Neural cell (in vitro differentiated cells): ENCODE results near the gene CELSR2. TPM values are rescaled to one million over a fixed set of nuclear protein-coding genes. Genes with fewer than 3 reads are reported as not detected.

ENCODE experiments used
- H2AFZ ChIP-seq: fragments of 200-600, 300-800 bp; sonication (generic), shearing (Covaris generic); 2 replicates; pipeline ENCODE4 v1.6.0; 2014; ENCODE audit warnings: low read depth, mild to moderate bottlenecking, antibody characterized with exemption, low read length, moderate library complexity
- H3F3A ChIP-seq: fragments of 200-600 bp; shearing (Covaris generic); 2 replicates; pipeline ENCODE4 v1.6.1; 2016; ENCODE audit warnings: mild to moderate bottlenecking, moderate library complexity, mixed read lengths, antibody characterized with exemption, low read length; ENCODE audit not compliant: insufficient read depth, poor library complexity, severe bottlenecking
- H3K27ac ChIP-seq: fragments of 200-600, 300-800 bp; sonication (generic), shearing (Covaris generic); 2 replicates; pipeline ENCODE4 v1.5.1; 2014; ENCODE audit warnings: mild to moderate bottlenecking, low read length, moderate library complexity
- H3K27me3 ChIP-seq: fragments of 300-800, 200-600 bp; sonication (generic), shearing (Covaris generic); 2 replicates; pipeline ENCODE4 v1.6.0; 2014; ENCODE audit warnings: mild to moderate bottlenecking, low read depth, low read length, moderate library complexity; ENCODE audit not compliant: insufficient read depth
- H3K36me3 ChIP-seq: fragments of 300-800, 200-600 bp; sonication (generic), shearing (Covaris generic); 2 replicates; pipeline ENCODE4 v1.5.1; 2014; ENCODE audit warnings: mild to moderate bottlenecking, antibody characterized with exemption, low read length, moderate library complexity; ENCODE audit not compliant: insufficient read depth
- H3K4me2 ChIP-seq: fragments of 300-800, 200-600 bp; sonication (generic), shearing (Covaris generic); 2 replicates; pipeline ENCODE4 v1.6.0; 2014; ENCODE audit warnings: mild to moderate bottlenecking, low read length
- H3K4me3 ChIP-seq: fragments of 300-800, 200-600 bp; sonication (generic), shearing (Covaris generic); 2 replicates; pipeline ENCODE4 v1.5.1; 2014; ENCODE audit warnings: mild to moderate bottlenecking, low read length, moderate library complexity
- H3K79me2 ChIP-seq: fragments of 200-600 bp; shearing (Covaris generic); replicated peaks from 2 replicates; pipeline ENCODE4 v1.6.0; 2014; ENCODE audit warnings: mild to moderate bottlenecking, low read length, moderate library complexity; ENCODE audit not compliant: insufficient read depth
- H3K9ac ChIP-seq: fragments of 300-800, 200-600 bp; sonication (generic), shearing (Covaris generic); 2 replicates; pipeline ENCODE4 v1.6.1; 2016; ENCODE audit warnings: mild to moderate bottlenecking, low read length, mixed read lengths
- H3K9me2 ChIP-seq: fragments of 200-600 bp; shearing (Covaris generic); 2 replicates; pipeline ENCODE4 v1.6.1; 2016; ENCODE audit warnings: mild to moderate bottlenecking, low read length, mixed read lengths; ENCODE audit not compliant: insufficient read depth
- H3K9me3 ChIP-seq: fragments of 200-600, 300-800 bp; sonication (generic), shearing (Covaris generic); 2 replicates; pipeline ENCODE4 v1.6.1; 2016; ENCODE audit warnings: mild to moderate bottlenecking, mixed run types, low read length, moderate library complexity, mixed read lengths
- H4K20me1 ChIP-seq: fragments of 200-600 bp; shearing (Covaris generic); 2 replicates; pipeline ENCODE4 v1.6.1; 2016; ENCODE audit warnings: mild to moderate bottlenecking, mixed run types; ENCODE audit not compliant: insufficient read depth
- CTCF ChIP-seq: fragments of 450-650 bp; IDR thresholded peaks from 2 replicates; pipeline ENCODE4 v1.5.1; 2014; ENCODE audit warnings: antibody characterized with exemption, mild to moderate bottlenecking, moderate library complexity; ENCODE audit not compliant: poor library complexity, severe bottlenecking
- EP300 ChIP-seq: fragments of 450-650 bp; conservative IDR thresholded peaks from 2 replicates; pipeline ENCODE4 v1.6.1; 2014; ENCODE audit warnings: antibody characterized with exemption, mild to moderate bottlenecking, moderate library complexity; ENCODE audit not compliant: poor library complexity, severe bottlenecking
- EZH2 ChIP-seq: fragments of 200-600, 300-800 bp; shearing (Covaris generic), sonication (generic); IDR thresholded peaks from 2 replicates; pipeline ENCODE4 v1.6.1; 2014; ENCODE audit warnings: antibody characterized with exemption, low read length, borderline replicate concordance, mild to moderate bottlenecking; ENCODE audit not compliant: insufficient read depth, poor library complexity, severe bottlenecking
- MXI1 ChIP-seq: fragments of 450-650 bp; conservative IDR thresholded peaks from 2 replicates; pipeline ENCODE4 v1.6.1; 2014; ENCODE audit warnings: antibody characterized with exemption, mild to moderate bottlenecking; ENCODE audit not compliant: poor library complexity, severe bottlenecking
- POLR2AphosphoS5 ChIP-seq: IDR thresholded peaks from 2 replicates; pipeline ENCODE4 v1.6.1; 2012
- RAD21 ChIP-seq: fragments of 450-650 bp; conservative IDR thresholded peaks from 2 replicates; pipeline ENCODE4 v1.6.1; 2014; ENCODE audit warnings: antibody characterized with exemption, mild to moderate bottlenecking, moderate library complexity
- REST ChIP-seq: IDR thresholded peaks from 2 replicates; pipeline ENCODE4 v1.6.1; 2012; ENCODE audit warnings: borderline replicate concordance
- SMC3 ChIP-seq: fragments of 450-650 bp; conservative IDR thresholded peaks from 2 replicates; pipeline ENCODE4 v1.6.1; 2014; ENCODE audit warnings: antibody characterized with exemption, mild to moderate bottlenecking, moderate library complexity; ENCODE audit not compliant: poor library complexity
- TAF1 ChIP-seq: IDR thresholded peaks from 2 replicates; pipeline ENCODE4 v1.6.1; 2012; ENCODE audit warnings: low read depth
- polyA plus RNA-seq: library from polyadenylated mRNA; depleted of rRNA; stranded (reverse); fragments of >200 nt; gene quantifications from 2 replicates; pipeline ENCODE4 v1.2.3, GENCODE V29; 2014

Gene CELSR2
- polyA plus RNA-seq, 1 donor from 2014 or later: 7.9 TPM

- H3K9me2 ChIP-seq: no peaks in the 10 kb centered on the region
- peaks cover 66% of the 10 kb centered on the region for H3K79me2 ChIP-seq
- no peaks in the 10 kb centered on the region for H3K27me3 ChIP-seq
- no peaks in the 10 kb centered on the region for H3K9me3 ChIP-seq
- peak overlapping the region; percentile 66 for H2AFZ ChIP-seq
- H3K36me3 ChIP-seq: peaks cover 12% of the 10 kb centered on the region
- peak overlapping the region; percentile 97 for H3K4me2 ChIP-seq
- peak overlapping the region; percentile 70 for H3K27ac ChIP-seq
- no peaks in the 10 kb centered on the region for H4K20me1 ChIP-seq
- H3K4me3 ChIP-seq: peak overlapping the region; percentile 75
- no peaks in the 10 kb centered on the region for H3F3A ChIP-seq
- TF ChIP-seq RAD21 (no peak), EP300 (no peak), SMC3 (no peak), EZH2 (no peak), MXI1 (no peak), REST (peak; percentile 49), POLR2AphosphoS5 (peak; percentile 10), TAF1 (peak; percentile 3), CTCF (no peak)
- H3K9ac ChIP-seq: peak overlapping the region; percentile 76
These were observed 4.7 kb downstream of the CELSR2 start for GRCh38 chr1:109253803-109254620.

- peak overlapping the region; percentile 76 for H3K9ac ChIP-seq
- no peaks in the 10 kb centered on the region for H3F3A ChIP-seq
- H3K79me2 ChIP-seq: peaks cover 66% of the 10 kb centered on the region
- H3K4me2 ChIP-seq: peak overlapping the region; percentile 97
- H3K27me3 ChIP-seq: no peaks in the 10 kb centered on the region
- peak overlapping the region; percentile 75 for H3K4me3 ChIP-seq
- no peaks in the 10 kb centered on the region for H3K9me2 ChIP-seq
- no peaks in the 10 kb centered on the region for H3K9me3 ChIP-seq
- H3K27ac ChIP-seq: peak overlapping the region; percentile 70
- peak overlapping the region; percentile 66 for H2AFZ ChIP-seq
- peaks cover 12% of the 10 kb centered on the region for H3K36me3 ChIP-seq
- no peaks in the 10 kb centered on the region for H4K20me1 ChIP-seq
- TF ChIP-seq MXI1 (no peak), EZH2 (no peak), RAD21 (no peak), REST (no peak), CTCF (no peak), TAF1 (no peak), SMC3 (no peak), POLR2AphosphoS5 (no peak), EP300 (no peak)
These were observed 5.3 kb downstream of the CELSR2 start for GRCh38 chr1:109254621-109255096.
